HepG2 (cell line): ENCODE data around the gene CD2AP. TPM values are rescaled to one million over a fixed set of nuclear protein-coding genes. Genes with fewer than 3 reads are reported as not detected.

Source experiments
- ATAC-seq: fragments of 200-7000 bp; cut with Tn5 transposase; 3 replicates; pipeline ENCODE4 v1.9.1; 2020; ENCODE audit warnings: mild to moderate bottlenecking, moderate library complexity
- BruUV-seq: library from RNA; stranded (reverse); fragments of 400-500 nt; replicated peaks from 2 replicates; lab custom pipeline; 2021; lab: Mats Ljungman, UMichigan
- CTCF ChIA-PET: fragments of 300-600 bp; formaldehyde crosslinking; extraction: SDS; loops from one replicate; lab custom pipeline; 2021; ENCODE audit warnings: low total read pairs, inconsistent platforms, low intra/inter-chr PET ratio; lab: Yijun Ruan, JAX
- POLR2A ChIA-PET: fragments of 350-600 bp; sonication (Branson Sonifier 250); formaldehyde crosslinking; loops from one replicate; lab custom pipeline; 2020; ENCODE audit warnings: antibody characterized with exemption, inconsistent platforms; lab: Yijun Ruan, JAX
- DNase-seq: peaks from one replicate; pipeline ENCODE4 v3.0.0-alpha.2; 2015; ENCODE audit warnings: low spot score
- FAIRE-seq: peaks from 3 replicates; lab custom pipeline; 2011; peaks lifted over from hg19 to GRCh38; lab: Jason Lieb, UNC
- H2AFZ ChIP-seq: one replicate; pipeline ENCODE4 v1.6.1; 2011; ENCODE audit warnings: low read length, inconsistent platforms
- H3K27ac ChIP-seq: fragments of 300-600 bp; 3 replicates; pipeline ENCODE4 v1.8.0; 2011; ENCODE audit warnings: mixed run types, mild to moderate bottlenecking, mixed read lengths, low read length, inconsistent platforms; ENCODE audit not compliant: insufficient read depth; ENCODE audit errors: extremely low read length
- H3K27me3 ChIP-seq, 2 experiments: fragments of 200-600 bp in 1 of 2; 2 replicates in 1 of 2; 3 replicates in 1 of 2; pipeline versions ENCODE4 v1.6.0 to v1.8.0; 2011; ENCODE audit warnings: low read length in 2 of 2, mild to moderate bottlenecking in 2 of 2, moderate library complexity in 2 of 2, inconsistent platforms in 1 of 2; ENCODE audit not compliant: insufficient read depth in 2 of 2, control insufficient read depth in 1 of 2
- H3K36me3 ChIP-seq, 2 experiments: fragments of 200-600 bp in 1 of 2; replicated peaks in 1 of 2; 2 replicates in 1 of 2; 3 replicates in 1 of 2; pipeline versions ENCODE4 v1.5.1 to v1.8.0; 2011; ENCODE audit warnings: low read length in 2 of 2, inconsistent platforms in 1 of 2; ENCODE audit not compliant: insufficient read depth in 2 of 2, control insufficient read depth in 1 of 2
- H3K4me1 ChIP-seq: 2 replicates; pipeline ENCODE4 v1.5.1; 2012; ENCODE audit warnings: low read length, inconsistent platforms; ENCODE audit not compliant: insufficient read depth
- H3K4me2 ChIP-seq: 2 replicates; pipeline ENCODE4 v1.6.0; 2011; ENCODE audit warnings: low read depth, low read length, inconsistent platforms
- H3K4me3 ChIP-seq, 3 experiments: fragments of 200-600 bp in 1 of 3; sonication (generic), shearing (Covaris generic) in 1 of 3; replicated peaks in 1 of 3; 2 replicates each; pipeline ENCODE4 v1.5.1; 2011 to 2016; ENCODE audit warnings: low read length in 3 of 3, inconsistent platforms in 2 of 3, low read depth in 2 of 3, mild to moderate bottlenecking in 2 of 3, control low read depth in 1 of 3, mixed read lengths in 1 of 3; ENCODE audit not compliant: insufficient read depth in 1 of 3
- H3K79me2 ChIP-seq: one replicate; pipeline ENCODE4 v1.6.1; 2011; ENCODE audit warnings: low read length, inconsistent platforms; ENCODE audit not compliant: insufficient read depth
- H3K9ac ChIP-seq: 2 replicates; pipeline ENCODE4 v1.6.0; 2011; ENCODE audit warnings: mild to moderate bottlenecking, low read depth, low read length, inconsistent platforms; ENCODE audit not compliant: insufficient read depth
- H3K9me3 ChIP-seq: 2 replicates; pipeline ENCODE4 v1.5.1; 2012; ENCODE audit warnings: mild to moderate bottlenecking, low read length
- H4K20me1 ChIP-seq: 2 replicates; pipeline ENCODE4 v1.6.0; 2011; ENCODE audit warnings: inconsistent platforms, mild to moderate bottlenecking, low read length, moderate library complexity; ENCODE audit not compliant: insufficient read depth
- ATRX ChIP-seq: sonication (generic); formaldehyde crosslinking; IDR thresholded peaks from 2 replicates; pipeline ENCODE4 v1.4.0; 2020; ENCODE audit warnings: missing genetic modification reagents, borderline replicate concordance
- NFRKB ChIP-seq: fragments of 450-650 bp; IDR thresholded peaks from 2 replicates; pipeline ENCODE4 v1.6.1; 2017
- PPARG ChIP-seq: conservative IDR thresholded peaks from 2 replicates; pipeline ENCODE4 v1.6.1; 2016; ENCODE audit warnings: missing biosample characterization, missing genetic modification reagents
- ZFP37 ChIP-seq: sonication (generic); formaldehyde crosslinking; IDR thresholded peaks from 2 replicates; pipeline ENCODE4 v1.4.0; 2020; ENCODE audit warnings: missing genetic modification reagents, borderline replicate concordance
- ZNF12 ChIP-seq: sonication (generic); formaldehyde crosslinking; IDR thresholded peaks from 2 replicates; pipeline ENCODE4 v1.5.0; 2020; ENCODE audit warnings: missing genetic modification reagents
- ZNF766 ChIP-seq: sonication (generic); formaldehyde crosslinking; IDR thresholded peaks from 2 replicates; pipeline ENCODE4 v1.5.0; 2020; ENCODE audit warnings: missing genetic modification reagents, borderline replicate concordance
- WGBS: methylation state at CpG from one replicate; pipeline ENCODE4 v1.1.6; 2017; ENCODE audit warnings: low lambda C conversion rate; 5-methylcytosine and 5-hydroxymethylcytosine counted together
- in situ Hi-C: cut with HindIII; loops from 2 replicates; pipeline ENCODE4 v1.10.0; 2017; ENCODE audit warnings: low pct_unique_long_range_greater_than_20kb; ENCODE audit not compliant: extremely low pct_ligation_motif_present
- intact Hi-C: fragments of 100-400 bp; cut with micrococcal nuclease; formaldehyde crosslinking; loops from one replicate; pipeline ENCODE4 v1.10.0; 2022; ENCODE audit not compliant: unreplicated experiment
- polyA plus RNA-seq, 8 experiments: library from polyadenylated mRNA; depleted of rRNA in 3 of 8; stranded (reverse) in 7 of 8; unstranded in 1 of 8; fragments of >200 nt; fragmentation: Illumina TruSeq in 4 of 8; extraction: Trizol in 4 of 8; gene quantifications; 2 replicates each; pipeline versions ENCODE4 v1.2.1 to v1.2.3, GENCODE V29; 2011 to 2016; ENCODE audit warnings: low read depth in 4 of 8, missing spikeins in 1 of 8, mixed read lengths in 1 of 8; ENCODE audit not compliant: insufficient read depth in 1 of 8
- total RNA-seq, 5 experiments: library from RNA; depleted of rRNA; stranded (reverse); fragments of >200 nt; fragmentation: Illumina TruSeq; extraction: Trizol; gene quantifications; 2 replicates each; pipeline ENCODE4 v1.2.3, GENCODE V29; 2016; ENCODE audit warnings: low read depth in 1 of 5
- TF ChIP-seq, protein P1 (sequence below): sonication (generic); formaldehyde crosslinking; IDR thresholded peaks from 2 replicates; pipeline ENCODE4 v1.8.0; 2022; ENCODE audit warnings: missing genetic modification reagents, mild to moderate bottlenecking, inconsistent platforms, borderline replicate concordance

CD2AP gene
- total and polyA plus RNA-seq, 2 of the 13 experiments (the other 11 are each of a cell fraction or from before 2014, with no cell fraction given), result 8.6 to 31.9 TPM

DNA sequence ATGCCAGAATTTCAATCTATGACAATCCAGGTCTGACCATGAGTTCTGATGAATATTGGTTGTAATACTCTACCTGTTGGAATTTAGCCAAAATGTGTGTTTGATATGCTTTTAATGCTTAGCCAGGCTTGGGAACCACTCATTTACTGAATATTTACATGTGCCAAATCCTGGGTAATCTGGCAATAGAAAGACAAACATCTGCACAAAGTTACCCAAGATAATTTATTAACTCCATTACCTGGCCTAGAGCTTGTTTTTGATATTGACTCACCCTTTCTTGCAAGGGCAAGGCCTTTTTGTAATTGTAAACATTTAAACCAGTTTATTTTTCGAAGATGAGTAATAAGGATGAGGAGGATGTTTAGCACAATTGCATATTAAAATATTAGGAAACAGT, 13.5 kb upstream of the CD2AP start:
- 0 out of 5 replicates have a peak, but pooled peaks cover 0 to 3% of the 10 kb centered on the region in 2 experiments for H3K27me3 ChIP-seq
- no peaks in the 10 kb centered on the region for H3K36me3 ChIP-seq
- H3K4me3 ChIP-seq, result no peak overlapping the region
- H3K9me3 ChIP-seq, result no peaks in the 10 kb centered on the region
- POLR2A ChIA-PET, result no interaction called here
- 4% methylated on average over 1 of the region's 1 CpG for WGBS
- ATAC-seq, result no peak
- no peak overlapping the region for H2AFZ ChIP-seq
- no peaks in the 10 kb centered on the region for H3K79me2 ChIP-seq
- TF ChIP-seq ATRX (CRISPR knock-in tag), result no peak
- TF ChIP-seq, protein P1, sequence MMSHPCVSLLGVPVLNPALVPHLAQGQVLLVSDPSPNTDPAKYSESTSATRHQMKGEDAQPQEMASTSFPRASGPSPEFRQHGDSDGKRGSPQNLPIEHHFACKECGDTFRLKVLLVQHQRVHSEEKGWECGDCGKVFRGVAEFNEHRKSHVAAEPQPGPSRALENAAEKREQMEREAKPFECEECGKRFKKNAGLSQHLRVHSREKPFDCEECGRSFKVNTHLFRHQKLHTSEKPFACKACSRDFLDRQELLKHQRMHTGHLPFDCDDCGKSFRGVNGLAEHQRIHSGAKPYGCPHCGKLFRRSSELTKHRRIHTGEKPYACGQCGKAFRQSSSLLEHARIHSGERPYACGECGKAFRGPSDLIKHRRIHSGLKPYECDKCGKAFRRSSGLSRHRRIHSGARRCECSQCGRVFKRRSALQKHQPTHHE, result no peak
- no peak for TF ChIP-seq ZNF766 (CRISPR knock-in tag)
- TF ChIP-seq NFRKB, result no peak
- no peak for TF ChIP-seq PPARG
- BruUV-seq, result no TSS peak
- H3K27ac ChIP-seq, result no peak overlapping the region
- peaks cover 17% of the 10 kb centered on the region for H3K4me1 ChIP-seq
- no peak overlapping the region for H3K4me2 ChIP-seq
- CTCF ChIA-PET, result no interaction called here
- intact Hi-C loops, result no loop called here
- H4K20me1 ChIP-seq, result no peaks in the 10 kb centered on the region
- FAIRE-seq, result no peak
- no peak for DNase-seq
- in situ Hi-C loops, result no loop called here
- no peak overlapping the region for H3K9ac ChIP-seq

DNA sequence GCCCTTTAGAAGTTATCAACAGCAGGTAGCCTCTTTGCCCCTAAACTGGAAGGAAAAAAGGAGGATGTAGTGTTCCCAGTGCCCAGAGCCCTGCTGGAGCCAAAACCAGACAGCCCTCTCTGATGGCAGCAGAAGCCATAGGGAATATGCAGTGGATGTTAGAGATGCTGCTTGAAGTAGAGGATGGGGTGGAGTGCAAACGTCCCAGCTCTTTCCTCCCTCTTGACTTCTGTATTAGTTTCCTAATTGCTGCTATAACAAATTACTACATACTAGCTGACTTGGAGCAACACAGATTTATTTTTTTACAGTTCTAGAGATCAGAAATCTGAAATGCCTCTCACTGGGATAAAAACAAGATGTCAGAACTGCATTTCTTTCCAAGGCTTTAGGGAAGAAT, 12.5 kb upstream of the CD2AP start:
- Histone ChIP-seq H3K9ac (no peak overlapping the region), H3K9me3 (no peaks in the 10 kb centered on the region), H3K4me2 (no peak overlapping the region), H3K27ac (no peak overlapping the region), H3K4me3 (no peak overlapping the region), H4K20me1 (no peaks in the 10 kb centered on the region), H2AFZ (no peak overlapping the region), H3K27me3 (0 out of 5 replicates have a peak, but pooled peaks cover 0 to 3% of the 10 kb centered on the region in 2 experiments), H3K36me3 (no peaks in the 10 kb centered on the region), H3K79me2 (no peaks in the 10 kb centered on the region), H3K4me1 (peaks cover 10% of the 10 kb centered on the region)
- WGBS, result 10% methylated on average over 1 of the region's 1 CpG
- ChIA-PET CTCF (no interaction called here), POLR2A (no interaction called here)
- BruUV-seq, result no TSS peak
- DNase-seq (no peak), FAIRE-seq (no peak), ATAC-seq (no peak)
- TF ChIP-seq ZNF12 (CRISPR knock-in tag) (peak; percentile 91), ZFP37 (CRISPR knock-in tag) (no peak)
- intact Hi-C loops (no loop called here), in situ Hi-C loops (no loop called here)
